ENCODE results near the gene DENND5A.
"Not testable (repeated sequence)": the region's sequence is repeated elsewhere in the genome, so short reads cannot be mapped to it uniquely, and the experiment has no call there.

DNA sequence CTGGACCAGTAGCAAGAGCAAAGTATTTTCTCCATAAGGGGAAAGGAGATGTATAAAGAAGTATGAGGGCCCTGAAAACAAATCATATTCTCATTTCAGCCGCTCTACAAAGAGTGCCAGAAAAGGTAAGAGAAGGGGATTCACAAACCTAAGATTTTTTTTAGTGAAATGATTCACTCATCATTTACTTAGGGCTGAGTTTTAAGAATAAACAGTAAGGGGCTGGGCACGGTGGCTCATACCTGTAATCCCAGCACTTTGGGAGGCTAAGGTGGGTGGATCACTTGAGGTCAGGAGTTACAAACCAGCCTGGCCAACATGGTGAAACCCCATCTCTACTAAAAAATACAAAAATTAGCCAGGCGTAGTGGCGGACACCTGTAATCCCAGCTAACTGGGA lies 55.5 kb downstream of the DENND5A start:
- not testable (repeated sequence) for TF ChIP-seq JUND (IDR thresholded peaks at IDR 0.05); CTCF (IDR thresholded peaks at IDR 0.05; ENCODE audit: low read depth, low read length, missing input control)

All from liver (tissue), 3 donors.